Heart right ventricle (tissue), 16 donors: ENCODE measurements around the gene NUAK1. TPM values are rescaled to one million over a fixed set of nuclear protein-coding genes. Genes with fewer than 3 reads are reported as not detected.

Source experiments
- ATAC-seq, 8 donors: fragments of 200-7000 bp; cut with Tn5 transposase; one replicate each; pipeline ENCODE4 v1.9.1; 2020; ENCODE audit warnings: mild to moderate bottlenecking in 8 of 8, moderate library complexity in 8 of 8, moderate number of reproducible peaks in 1 of 8
- DNase-seq, 2 donors: peaks; one replicate each; pipeline ENCODE4 v3.0.0-alpha.2; 2020
- H3K27ac ChIP-seq, 10 donors: fragments of 200-600 bp; sonication (generic) in 2 of 10; one replicate each; pipeline versions ENCODE4 v1.5.0 to v1.8.0; 2020 to 2022; ENCODE audit warnings: mild to moderate bottlenecking in 3 of 10
- H3K27me3 ChIP-seq, 7 donors: fragments of 200-600 bp; one replicate each; pipeline ENCODE4 v1.8.0; 2021 to 2022; ENCODE audit warnings: mild to moderate bottlenecking in 2 of 7
- H3K36me3 ChIP-seq, 9 donors: fragments of 200-600 bp; sonication (generic) in 1 of 9; one replicate each; pipeline versions ENCODE4 v1.5.0 to v1.8.0; 2020 to 2022; ENCODE audit warnings: mild to moderate bottlenecking in 2 of 9
- H3K4me1 ChIP-seq, 9 donors: fragments of 200-600 bp; sonication (generic) in 1 of 9; one replicate each; pipeline versions ENCODE4 v1.5.0 to v1.8.0; 2020 to 2022; ENCODE audit warnings: mild to moderate bottlenecking in 4 of 9
- H3K4me3 ChIP-seq, 10 donors: fragments of 200-600 bp; sonication (generic) in 2 of 10; one replicate each; pipeline versions ENCODE4 v1.5.0 to v1.8.0; 2020 to 2022; ENCODE audit warnings: mild to moderate bottlenecking in 7 of 10, moderate library complexity in 2 of 10
- H3K9me3 ChIP-seq, 11 donors: fragments of 200-600 bp in 10 of 11; sonication (generic) in 2 of 11; one replicate each; pipeline versions ENCODE4 v1.5.0 to v1.8.0; 2013 to 2022; ENCODE audit warnings: mild to moderate bottlenecking in 2 of 11, control low read depth in 1 of 11, moderate library complexity in 1 of 11
- CTCF ChIP-seq, 9 donors: fragments of 200-600 bp; sonication (generic) in 2 of 9; IDR thresholded peaks; one replicate each; pipeline versions ENCODE4 v1.5.0 to v1.8.0; 2021 to 2022; ENCODE audit warnings: antibody characterized with exemption in 9 of 9, mild to moderate bottlenecking in 5 of 9, moderate library complexity in 1 of 9
- WGBS, 2 donors: extraction: QIAGEN DNeasy Blood & Tissue Kit; methylation state at CpG; one replicate each; pipeline ENCODE4 v1.1.7; 2013; ENCODE audit warnings: inconsistent platforms in 1 of 2; 5-methylcytosine and 5-hydroxymethylcytosine counted together
- intact Hi-C, 10 donors: fragments of 100-400 bp; cut with DNase I; formaldehyde crosslinking; loops; one replicate each; pipeline versions ENCODE4 v1.11.1 to v1.14.2; 2022
- polyA plus RNA-seq, 2 donors: library from polyadenylated mRNA; stranded (reverse); fragments of 200-250 nt; gene quantifications; one replicate each; pipeline ENCODE4 v1.2.3, GENCODE V29; 2013
- total RNA-seq, 10 donors: library from RNA; stranded (reverse); fragmentation: NEBNext Ultra II Directional in 3 of 10; extraction: Animal tissue kit (Norgen Biotek cat#: 25700) in 3 of 10; gene quantifications; one replicate each; pipeline versions ENCODE4 v1.2.1 to v1.2.4, GENCODE V29; 2021 to 2023
- donor health status: Arrhythmogenic right ventricular cardiomyopathy.
- donor health status: ischemic (EF 13 %, LVEDD 7.1; RV severe dilation, severe dysfunction).
- donor health status: healthy with polysubstance abuse.
- donor health status: DM: no; HTN: yes; CAD: no.
- donor health status: DM: no; HTN: no; CAD: no.
- donor health status: ischemic (EF 25% LVEDD 6.9; RV normal size, moderate dysfunction).
- donor health status: ischemic (EF 25% LVEDD 5.7; RV mildly dilated, moderate dysfunction).
- donor health status: healthy.
- donor health status: DM: yes; HTN: yes; CAD: no.
- donor health status: Ischemic cardiomyopathy.
- donor health status: ischemic (EF 35%, LVEDD 5.7; RV mildly dilated, moderate dysfunction).
- donor health status: nonischemic (EF 11% LVEDD 7.7; RV severe dilation, severe dysfunction).
- donor health status: DM: yes; HTN: yes; CAD: no.
- donor health status: PGD.
- donor health status: ischemic (EF 29% LVEDD 5.4; RV normal size, mild dysfunction).
- donor health status: nonischemic (EF 23%, LVEDD 6.1; RV moderate dilation, normal function).

The NUAK1 gene
- total and polyA plus RNA-seq, 12 donors, result 9.8 to 59.0 (median 44.8) TPM

GRCh38 chr12:106066051-106066705 is 72.6 kb downstream of the NUAK1 start:
- Histone ChIP-seq H3K9me3 (no peaks in the 10 kb centered on the region), H3K27ac (peak overlapping the region in 9 of 10 donors; percentile 33 to 82 (median 51)), H3K27me3 (no peaks in the 10 kb centered on the region), H3K4me1 (peaks cover 0 to 63% (median 36%) of the 10 kb centered on the region in 9 donors), H3K4me3 (no peak overlapping the region), H3K36me3 (peaks cover 0 to 66% (median 41%) of the 10 kb centered on the region in 9 donors)
- ATAC-seq (peak in 2 of 8 donors; percentile 23 to 39), DNase-seq (no peak)
- intact Hi-C loops, result loop anchor here in 1 of 10 donors (10.0 kb wide), 1 partner anchor 81 kb away; no protein-coding TSS in a partner anchor
- TF ChIP-seq CTCF (IDR thresholded peaks at IDR 0.05), result no peak
- WGBS, 2 donors, result 56 to 62% methylated on average over 6 of the region's 6 CpGs

DNA sequence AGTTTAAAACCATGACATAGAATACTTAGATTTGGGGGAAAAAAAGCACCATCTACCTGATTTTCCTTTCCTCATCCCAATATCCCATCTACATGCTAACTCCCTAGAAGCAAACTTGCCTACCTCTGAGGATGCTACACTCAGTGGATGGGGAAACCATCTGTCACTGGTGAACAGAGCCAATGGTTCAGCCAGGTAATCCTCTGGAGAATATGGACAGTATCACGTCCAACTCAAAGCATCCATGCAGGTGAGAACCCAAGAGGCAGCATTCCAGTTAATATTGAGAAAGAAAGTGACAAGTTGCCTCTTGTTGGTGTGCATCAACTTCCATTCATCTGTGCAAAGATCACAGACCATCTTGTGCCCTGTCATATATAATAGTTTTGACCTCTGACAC is 73.2 kb downstream of the NUAK1 start:
- DNase-seq (no peak), ATAC-seq (no peak)
- no peak overlapping the region for H3K4me3 ChIP-seq
- peaks cover 0 to 59% (median 38%) of the 10 kb centered on the region in 9 donors for H3K36me3 ChIP-seq
- H3K27me3 ChIP-seq, result no peaks in the 10 kb centered on the region
- peaks cover 0 to 63% (median 36%) of the 10 kb centered on the region in 9 donors for H3K4me1 ChIP-seq
- intact Hi-C loops, result loop anchor here in 2 of 10 donors (1.0 to 10.0 kb wide), 2 partner anchors 69 to 81 kb away; no protein-coding TSS in a partner anchor
- 0 to 88% methylated on average over 1 of the region's 1 CpG for WGBS, 2 donors
- no peak for TF ChIP-seq CTCF (IDR thresholded peaks at IDR 0.05)
- no peaks in the 10 kb centered on the region for H3K9me3 ChIP-seq
- H3K27ac ChIP-seq, result peak overlapping the region in 8 of 10 donors; percentile 32 to 82 (median 60)

- Histone ChIP-seq H3K36me3 (peaks cover 0 to 51% (median 29%) of the 10 kb centered on the region in 9 donors), H3K9me3 (no peaks in the 10 kb centered on the region), H3K4me3 (no peak overlapping the region), H3K27me3 (no peaks in the 10 kb centered on the region), H3K4me1 (peaks cover 0 to 63% (median 36%) of the 10 kb centered on the region in 9 donors), H3K27ac (peak overlapping the region in 8 of 10 donors; percentile 32 to 82 (median 60))
- ATAC-seq (peak; percentile 39 to 65 (median 63)), DNase-seq (no peak)
- WGBS, 2 donors, result 65 to 71% methylated on average over 2 of the region's 2 CpGs
- no peak for TF ChIP-seq CTCF (IDR thresholded peaks at IDR 0.05)
- intact Hi-C loops, result loop anchor here in 2 of 10 donors (1.0 to 10.0 kb wide), 2 partner anchors 70 to 80 kb away; no protein-coding TSS in a partner anchor
These were observed 74.1 kb downstream of the NUAK1 start for GRCh38 chr12:106064721-106065021.

- H3K9me3 ChIP-seq, result no peaks in the 10 kb centered on the region
- no peaks in the 10 kb centered on the region for H3K27me3 ChIP-seq
- H3K27ac ChIP-seq, result peak overlapping the region in 6 of 10 donors; percentile 12 to 82 (median 50)
- DNase-seq (no peak), ATAC-seq (peak in 2 of 8 donors; percentile 5 to 10)
- peaks cover 0 to 63% (median 36%) of the 10 kb centered on the region in 9 donors for H3K4me1 ChIP-seq
- peaks cover 0 to 45% (median 27%) of the 10 kb centered on the region in 9 donors for H3K36me3 ChIP-seq
- H3K4me3 ChIP-seq, result no peak overlapping the region
- no peak for TF ChIP-seq CTCF (IDR thresholded peaks at IDR 0.05)
- WGBS, 2 donors, result 67 to 71% methylated on average over 7 of the region's 7 CpGs
- intact Hi-C loops, result loop anchor here in 1 of 10 donors (10.0 kb wide), 1 partner anchor 79 kb away; no protein-coding TSS in a partner anchor
These were observed 74.7 kb downstream of the NUAK1 start for GRCh38 chr12:106063826-106064720.
